Stimulated activated memory B cell treated with anti-CD40 and anti-IgM and Interleukin-4, amounts not matched to agents 10 μg/mL and 1 μg/mL and 100 μg/mL, for 72 hours (primary cell): ENCODE data around the gene DST.

Experiments used
- ATAC-seq: fragments of 150-1000 bp; cut with Tn5 transposase; 2 replicates; pipeline ENCODE4 v1.10.0; 2021
- H3K27ac Mint-ChIP-seq: one replicate; pipeline ENCODE4 v1.8.0; 2022; ENCODE audit warnings: mild to moderate bottlenecking, mixed read lengths
- H3K27me3 Mint-ChIP-seq: one replicate; pipeline ENCODE4 v1.8.0; 2022; ENCODE audit warnings: mixed read lengths
- H3K36me3 Mint-ChIP-seq: one replicate; pipeline ENCODE4 v1.8.0; 2022; ENCODE audit warnings: mixed read lengths
- H3K4me1 Mint-ChIP-seq: one replicate; pipeline ENCODE4 v1.8.0; 2022; ENCODE audit warnings: mixed read lengths
- H3K4me3 Mint-ChIP-seq: one replicate; pipeline ENCODE4 v1.8.0; 2022; ENCODE audit warnings: mild to moderate bottlenecking, moderate library complexity, mixed read lengths
- H3K9me3 Mint-ChIP-seq: one replicate; pipeline ENCODE4 v1.8.0; 2022; ENCODE audit warnings: mixed read lengths

DST gene

GRCh38 chr6:56459030-56459805 is 183.5 kb downstream of the DST start:
- Mint-ChIP-seq H3K4me3 (no peak overlapping the region), H3K27me3 (no peaks in the 10 kb centered on the region), H3K4me1 (no peaks in the 10 kb centered on the region), H3K27ac (no peak overlapping the region), H3K9me3 (no peaks in the 10 kb centered on the region), H3K36me3 (no peaks in the 10 kb centered on the region)
- ATAC-seq = no peak

GRCh38 chr6:56458324-56458884 is 184.3 kb downstream of the DST start:
- H3K27me3 Mint-ChIP-seq = no peaks in the 10 kb centered on the region
- ATAC-seq = no peak
- no peaks in the 10 kb centered on the region for H3K36me3 Mint-ChIP-seq
- H3K4me1 Mint-ChIP-seq = no peaks in the 10 kb centered on the region
- no peak overlapping the region for H3K27ac Mint-ChIP-seq
- no peaks in the 10 kb centered on the region for H3K9me3 Mint-ChIP-seq
- no peak overlapping the region for H3K4me3 Mint-ChIP-seq

- H3K4me3 Mint-ChIP-seq = no peak overlapping the region
- ATAC-seq = no peak
- H3K4me1 Mint-ChIP-seq = no peaks in the 10 kb centered on the region
- H3K36me3 Mint-ChIP-seq = no peaks in the 10 kb centered on the region
- no peaks in the 10 kb centered on the region for H3K27me3 Mint-ChIP-seq
- no peak overlapping the region for H3K27ac Mint-ChIP-seq
- no peaks in the 10 kb centered on the region for H3K9me3 Mint-ChIP-seq
These were observed 185.9 kb downstream of the DST start for GRCh38 chr6:56456785-56457184.

- no peaks in the 10 kb centered on the region for H3K9me3 Mint-ChIP-seq
- no peaks in the 10 kb centered on the region for H3K4me1 Mint-ChIP-seq
- H3K36me3 Mint-ChIP-seq = no peaks in the 10 kb centered on the region
- no peak overlapping the region for H3K27ac Mint-ChIP-seq
- no peak overlapping the region for H3K4me3 Mint-ChIP-seq
- ATAC-seq = no peak
- no peaks in the 10 kb centered on the region for H3K27me3 Mint-ChIP-seq
These were observed 191.6 kb downstream of the DST start for GRCh38 chr6:56450882-56451739.

- Mint-ChIP-seq H3K27me3 (no peaks in the 10 kb centered on the region), H3K27ac (no peak overlapping the region), H3K4me1 (no peaks in the 10 kb centered on the region), H3K4me3 (no peak overlapping the region), H3K9me3 (no peaks in the 10 kb centered on the region), H3K36me3 (no peaks in the 10 kb centered on the region)
- no peak for ATAC-seq
These were observed 192.3 kb downstream of the DST start for GRCh38 chr6:56450376-56450775.

- ATAC-seq = no peak
- Mint-ChIP-seq H3K36me3 (no peaks in the 10 kb centered on the region), H3K27ac (no peak overlapping the region), H3K4me3 (no peak overlapping the region), H3K4me1 (no peaks in the 10 kb centered on the region), H3K27me3 (no peaks in the 10 kb centered on the region), H3K9me3 (no peaks in the 10 kb centered on the region)
These were observed 194.6 kb downstream of the DST start for GRCh38 chr6:56448046-56448445.

GRCh38 chr6:56445818-56446217 is 196.9 kb downstream of the DST start:
- Mint-ChIP-seq H3K27me3 (no peaks in the 10 kb centered on the region), H3K4me1 (no peaks in the 10 kb centered on the region), H3K4me3 (no peak overlapping the region), H3K36me3 (no peaks in the 10 kb centered on the region), H3K9me3 (no peaks in the 10 kb centered on the region), H3K27ac (no peak overlapping the region)
- ATAC-seq = no peak

- no peaks in the 10 kb centered on the region for H3K27me3 Mint-ChIP-seq
- no peak for ATAC-seq
- no peaks in the 10 kb centered on the region for H3K4me1 Mint-ChIP-seq
- no peak overlapping the region for H3K4me3 Mint-ChIP-seq
- no peaks in the 10 kb centered on the region for H3K36me3 Mint-ChIP-seq
- H3K27ac Mint-ChIP-seq = no peak overlapping the region
- H3K9me3 Mint-ChIP-seq = peaks cover 1% of the 10 kb centered on the region
These were observed 197.8 kb downstream of the DST start for GRCh38 chr6:56444855-56445254.

- no peaks in the 10 kb centered on the region for H3K4me1 Mint-ChIP-seq
- H3K36me3 Mint-ChIP-seq = no peaks in the 10 kb centered on the region
- H3K4me3 Mint-ChIP-seq = no peak overlapping the region
- peaks cover 7% of the 10 kb centered on the region for H3K9me3 Mint-ChIP-seq
- ATAC-seq = no peak
- no peak overlapping the region for H3K27ac Mint-ChIP-seq
- H3K27me3 Mint-ChIP-seq = no peaks in the 10 kb centered on the region
These were observed 202.1 kb downstream of the DST start for GRCh38 chr6:56440551-56440981.

- H3K36me3 Mint-ChIP-seq = no peaks in the 10 kb centered on the region
- no peak overlapping the region for H3K27ac Mint-ChIP-seq
- peaks cover 7% of the 10 kb centered on the region for H3K9me3 Mint-ChIP-seq
- no peak for ATAC-seq
- no peaks in the 10 kb centered on the region for H3K4me1 Mint-ChIP-seq
- H3K27me3 Mint-ChIP-seq = no peaks in the 10 kb centered on the region
- no peak overlapping the region for H3K4me3 Mint-ChIP-seq
These were observed 205.4 kb downstream of the DST start for GRCh38 chr6:56437171-56437900.

GRCh38 chr6:56435754-56436153 is 206.9 kb downstream of the DST start:
- H3K4me1 Mint-ChIP-seq = no peaks in the 10 kb centered on the region
- H3K27me3 Mint-ChIP-seq = no peaks in the 10 kb centered on the region
- peaks cover 7% of the 10 kb centered on the region for H3K9me3 Mint-ChIP-seq
- H3K36me3 Mint-ChIP-seq = no peaks in the 10 kb centered on the region
- H3K27ac Mint-ChIP-seq = no peak overlapping the region
- H3K4me3 Mint-ChIP-seq = no peak overlapping the region
- ATAC-seq = no peak

- H3K36me3 Mint-ChIP-seq = no peaks in the 10 kb centered on the region
- H3K27ac Mint-ChIP-seq = no peak overlapping the region
- H3K9me3 Mint-ChIP-seq = peaks cover 7% of the 10 kb centered on the region
- H3K27me3 Mint-ChIP-seq = no peaks in the 10 kb centered on the region
- ATAC-seq = no peak
- H3K4me1 Mint-ChIP-seq = no peaks in the 10 kb centered on the region
- H3K4me3 Mint-ChIP-seq = no peak overlapping the region
These were observed 207.4 kb downstream of the DST start for GRCh38 chr6:56435326-56435725.

GRCh38 chr6:56434606-56435005 is 208.1 kb downstream of the DST start:
- no peak overlapping the region for H3K4me3 Mint-ChIP-seq
- H3K9me3 Mint-ChIP-seq = peaks cover 3% of the 10 kb centered on the region
- ATAC-seq = no peak
- H3K4me1 Mint-ChIP-seq = no peaks in the 10 kb centered on the region
- H3K36me3 Mint-ChIP-seq = no peaks in the 10 kb centered on the region
- H3K27ac Mint-ChIP-seq = no peak overlapping the region
- no peaks in the 10 kb centered on the region for H3K27me3 Mint-ChIP-seq

GRCh38 chr6:56433119-56433518 is 209.6 kb downstream of the DST start:
- no peaks in the 10 kb centered on the region for H3K4me1 Mint-ChIP-seq
- no peaks in the 10 kb centered on the region for H3K9me3 Mint-ChIP-seq
- no peaks in the 10 kb centered on the region for H3K27me3 Mint-ChIP-seq
- no peak overlapping the region for H3K27ac Mint-ChIP-seq
- ATAC-seq = no peak
- H3K36me3 Mint-ChIP-seq = no peaks in the 10 kb centered on the region
- H3K4me3 Mint-ChIP-seq = no peak overlapping the region

GRCh38 chr6:56432194-56432593 is 210.5 kb downstream of the DST start:
- Mint-ChIP-seq H3K4me3 (no peak overlapping the region), H3K4me1 (no peaks in the 10 kb centered on the region), H3K27me3 (no peaks in the 10 kb centered on the region)

More at GRCh38 chr6:56432194-56432593, 210.5 kb downstream of the DST start:
- Mint-ChIP-seq H3K9me3 (no peaks in the 10 kb centered on the region), H3K36me3 (no peaks in the 10 kb centered on the region), H3K27ac (no peak overlapping the region)
- ATAC-seq = no peak
